Adrenal gland (tissue), 5 donors: Measurements from ENCODE around the gene PCDHA10.
"Not testable (repeated sequence)": the region's sequence is repeated elsewhere in the genome, so short reads cannot be mapped to it uniquely, and the experiment has no call there.

Experiments
- POLR2A ChIP-seq, 2 donors: fragments of 450-650 bp; IDR thresholded peaks; one replicate each; pipeline ENCODE4 v1.6.1; 2017; ENCODE audit warnings: antibody characterized with exemption in 2 of 2, mild to moderate bottlenecking in 2 of 2, moderate library complexity in 1 of 2
- TF ChIP-seq, protein P1 (sequence below), 6 experiments: fragments of 450-650 bp in 4 of 6; fragments of 200-600 bp in 2 of 6; sonication (generic) in 1 of 6; IDR thresholded peaks; 1 replicate in 5 of 6; 2 replicates in 1 of 6; pipeline versions ENCODE4 v1.5.1 to v1.8.0; 2016 to 2021; ENCODE audit warnings: antibody characterized with exemption in 6 of 6, mild to moderate bottlenecking in 2 of 6, moderate library complexity in 1 of 6
- donor health status: DM: no; HTN: no; CAD: no.

DNA sequence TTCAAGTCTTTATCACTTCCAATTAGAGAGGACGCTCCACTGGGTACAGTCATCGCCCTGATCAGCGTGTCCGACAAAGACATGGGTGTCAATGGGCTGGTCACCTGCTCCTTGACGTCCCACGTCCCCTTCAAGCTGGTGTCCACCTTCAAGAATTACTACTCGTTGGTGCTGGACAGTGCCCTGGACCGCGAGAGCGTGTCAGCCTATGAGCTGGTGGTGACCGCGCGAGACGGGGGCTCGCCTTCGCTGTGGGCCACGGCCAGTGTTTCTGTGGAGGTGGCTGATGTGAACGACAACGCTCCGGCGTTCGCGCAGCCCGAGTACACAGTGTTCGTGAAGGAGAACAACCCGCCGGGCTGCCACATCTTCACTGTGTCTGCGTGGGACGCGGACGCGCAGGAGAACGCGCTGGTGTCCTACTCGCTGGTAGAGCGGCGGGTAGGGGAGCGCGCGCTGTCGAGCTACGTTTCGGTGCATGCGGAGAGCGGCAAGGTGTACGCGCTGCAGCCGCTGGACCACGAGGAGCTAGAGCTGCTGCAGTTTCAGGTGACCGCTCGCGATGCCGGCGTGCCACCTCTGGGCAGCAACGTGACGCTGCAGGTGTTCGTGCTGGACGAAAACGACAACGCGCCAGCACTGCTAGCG, 47.3 kb upstream of the PCDHA10 start:
- not testable (repeated sequence) for TF ChIP-seq POLR2A (IDR thresholded peaks at IDR 0.05)
- TF ChIP-seq, protein P1, sequence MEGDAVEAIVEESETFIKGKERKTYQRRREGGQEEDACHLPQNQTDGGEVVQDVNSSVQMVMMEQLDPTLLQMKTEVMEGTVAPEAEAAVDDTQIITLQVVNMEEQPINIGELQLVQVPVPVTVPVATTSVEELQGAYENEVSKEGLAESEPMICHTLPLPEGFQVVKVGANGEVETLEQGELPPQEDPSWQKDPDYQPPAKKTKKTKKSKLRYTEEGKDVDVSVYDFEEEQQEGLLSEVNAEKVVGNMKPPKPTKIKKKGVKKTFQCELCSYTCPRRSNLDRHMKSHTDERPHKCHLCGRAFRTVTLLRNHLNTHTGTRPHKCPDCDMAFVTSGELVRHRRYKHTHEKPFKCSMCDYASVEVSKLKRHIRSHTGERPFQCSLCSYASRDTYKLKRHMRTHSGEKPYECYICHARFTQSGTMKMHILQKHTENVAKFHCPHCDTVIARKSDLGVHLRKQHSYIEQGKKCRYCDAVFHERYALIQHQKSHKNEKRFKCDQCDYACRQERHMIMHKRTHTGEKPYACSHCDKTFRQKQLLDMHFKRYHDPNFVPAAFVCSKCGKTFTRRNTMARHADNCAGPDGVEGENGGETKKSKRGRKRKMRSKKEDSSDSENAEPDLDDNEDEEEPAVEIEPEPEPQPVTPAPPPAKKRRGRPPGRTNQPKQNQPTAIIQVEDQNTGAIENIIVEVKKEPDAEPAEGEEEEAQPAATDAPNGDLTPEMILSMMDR (IDR thresholded peaks at IDR 0.05) = not testable (repeated sequence)
